RWPE2 (cell line): ENCODE results near the gene KRTAP9-1.

ENCODE experiments used
- ATAC-seq: fragments of 200-7000 bp; cut with Tn5 transposase; 3 replicates; pipeline ENCODE4 v1.9.1; 2021; ENCODE audit warnings: low read depth
- DNase-seq: peaks from one replicate; pipeline ENCODE4 v3.0.0-alpha.2; 2020; ENCODE audit warnings: low spot score
- H3K27ac ChIP-seq: fragments of 450-650 bp; 2 replicates; pipeline ENCODE4 v1.5.1; 2017; ENCODE audit warnings: mild to moderate bottlenecking; ENCODE audit not compliant: poor library complexity, severe bottlenecking
- H3K27me3 ChIP-seq: fragments of 250-450 bp; sonication (Bioruptor Pico); 2 replicates; pipeline ENCODE4 v1.5.1; 2021; ENCODE audit warnings: mild to moderate bottlenecking, moderate library complexity; ENCODE audit not compliant: insufficient read depth, poor library complexity, severe bottlenecking
- H3K36me3 ChIP-seq: fragments of 250-450 bp; sonication (Bioruptor Pico); 2 replicates; pipeline ENCODE4 v1.5.1; 2020; ENCODE audit warnings: low read depth, mild to moderate bottlenecking, moderate library complexity
- H3K4me1 ChIP-seq: fragments of 250-450 bp; sonication (Bioruptor Pico); 2 replicates; pipeline ENCODE4 v1.5.1; 2021; ENCODE audit warnings: mild to moderate bottlenecking, moderate library complexity; ENCODE audit not compliant: insufficient read depth, poor library complexity, severe bottlenecking
- H3K4me3 ChIP-seq: fragments of 250-450 bp; sonication (Bioruptor Pico); 2 replicates; pipeline ENCODE4 v1.5.1; 2021; ENCODE audit warnings: mild to moderate bottlenecking, moderate library complexity; ENCODE audit not compliant: severe bottlenecking
- H3K9me3 ChIP-seq: fragments of 250-450 bp; sonication (Bioruptor Pico); 2 replicates; pipeline ENCODE4 v1.5.1; 2021; ENCODE audit warnings: mild to moderate bottlenecking, moderate library complexity; ENCODE audit not compliant: severe bottlenecking
- TF ChIP-seq, protein P1 (sequence below): fragments of 450-650 bp; IDR thresholded peaks from one replicate; pipeline ENCODE4 v1.5.1; 2017; ENCODE audit warnings: mild to moderate bottlenecking, moderate library complexity; ENCODE audit not compliant: poor library complexity, severe bottlenecking

The KRTAP9-1 gene

DNA sequence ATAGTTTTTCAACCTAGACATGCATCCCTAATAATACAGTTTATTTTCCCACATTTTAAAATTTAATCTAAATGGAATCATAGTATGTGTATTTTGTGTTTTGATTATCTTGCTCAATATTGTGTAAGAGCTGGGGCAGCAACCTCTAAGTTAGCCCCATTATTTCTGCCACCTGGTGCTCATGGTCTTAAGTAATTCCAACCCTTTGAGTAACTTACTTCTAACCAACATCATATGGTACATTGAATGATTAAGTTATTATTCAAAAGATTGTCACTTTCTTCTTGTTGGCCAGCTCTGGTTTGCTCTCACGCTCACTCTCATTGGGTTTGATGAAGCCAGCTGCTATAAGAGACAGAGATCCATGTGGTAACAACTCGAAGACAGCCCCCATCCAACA lies 17.8 kb upstream of the KRTAP9-1 start:
- H3K36me3 ChIP-seq, result no peaks in the 10 kb centered on the region
- no peaks in the 10 kb centered on the region for H3K9me3 ChIP-seq
- H3K4me3 ChIP-seq, result no peak overlapping the region
- H3K27me3 ChIP-seq, result no peaks in the 10 kb centered on the region
- DNase-seq (no peak), ATAC-seq (no peak)
- H3K27ac ChIP-seq, result no peak overlapping the region
- no peaks in the 10 kb centered on the region for H3K4me1 ChIP-seq
- TF ChIP-seq, protein P1, sequence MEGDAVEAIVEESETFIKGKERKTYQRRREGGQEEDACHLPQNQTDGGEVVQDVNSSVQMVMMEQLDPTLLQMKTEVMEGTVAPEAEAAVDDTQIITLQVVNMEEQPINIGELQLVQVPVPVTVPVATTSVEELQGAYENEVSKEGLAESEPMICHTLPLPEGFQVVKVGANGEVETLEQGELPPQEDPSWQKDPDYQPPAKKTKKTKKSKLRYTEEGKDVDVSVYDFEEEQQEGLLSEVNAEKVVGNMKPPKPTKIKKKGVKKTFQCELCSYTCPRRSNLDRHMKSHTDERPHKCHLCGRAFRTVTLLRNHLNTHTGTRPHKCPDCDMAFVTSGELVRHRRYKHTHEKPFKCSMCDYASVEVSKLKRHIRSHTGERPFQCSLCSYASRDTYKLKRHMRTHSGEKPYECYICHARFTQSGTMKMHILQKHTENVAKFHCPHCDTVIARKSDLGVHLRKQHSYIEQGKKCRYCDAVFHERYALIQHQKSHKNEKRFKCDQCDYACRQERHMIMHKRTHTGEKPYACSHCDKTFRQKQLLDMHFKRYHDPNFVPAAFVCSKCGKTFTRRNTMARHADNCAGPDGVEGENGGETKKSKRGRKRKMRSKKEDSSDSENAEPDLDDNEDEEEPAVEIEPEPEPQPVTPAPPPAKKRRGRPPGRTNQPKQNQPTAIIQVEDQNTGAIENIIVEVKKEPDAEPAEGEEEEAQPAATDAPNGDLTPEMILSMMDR, result no peak

DNA sequence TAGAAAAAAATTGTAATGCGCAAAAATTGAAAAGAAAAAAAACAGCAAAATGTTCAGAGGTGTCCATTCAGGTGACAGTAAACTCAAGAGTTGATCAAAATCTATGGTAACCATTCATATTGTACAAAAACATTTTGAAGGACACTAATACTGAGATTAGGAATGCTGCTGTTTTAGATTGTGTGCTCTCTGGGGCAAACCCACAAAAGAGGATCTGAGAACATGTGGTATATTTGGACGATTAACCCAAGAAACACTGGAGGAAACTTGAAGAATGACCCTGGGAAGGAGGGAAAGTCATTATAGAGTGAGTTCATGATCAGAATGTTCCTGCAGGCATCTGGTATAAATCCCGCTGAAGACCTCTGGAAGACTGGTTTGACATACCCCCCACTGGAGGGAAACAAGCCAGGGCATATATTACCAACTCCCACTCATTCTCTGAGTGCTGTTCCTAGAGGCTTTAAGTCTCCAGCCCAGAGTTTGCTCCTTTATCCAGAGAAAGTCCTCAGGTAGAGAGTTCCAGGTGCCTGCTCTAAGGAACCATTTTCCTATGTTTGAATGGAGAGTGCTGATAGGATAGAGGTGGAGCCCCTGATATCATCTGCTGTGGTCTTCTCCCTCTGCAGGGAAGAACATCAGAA lies 12.8 kb upstream of the KRTAP9-1 start:
- Histone ChIP-seq H3K36me3 (no peaks in the 10 kb centered on the region), H3K27me3 (no peaks in the 10 kb centered on the region), H3K4me1 (no peaks in the 10 kb centered on the region), H3K4me3 (no peak overlapping the region), H3K9me3 (no peaks in the 10 kb centered on the region), H3K27ac (no peak overlapping the region)
- DNase-seq (no peak), ATAC-seq (no peak)
- TF ChIP-seq, protein P1, result no peak

- Histone ChIP-seq H3K36me3 (no peaks in the 10 kb centered on the region), H3K27ac (no peak within 1 kb of the TSS), H3K4me1 (no peaks in the 10 kb centered on the region), H3K9me3 (no peaks in the 10 kb centered on the region), H3K4me3 (no peak within 1 kb of the TSS), H3K27me3 (no peaks in the 10 kb centered on the region)
- ATAC-seq (no peak), DNase-seq (no peak)
- TF ChIP-seq, protein P1, result no peak
These were observed 11.9 kb upstream of the KRTAP9-1 start, which contains the start of gene KRTAP4-2 for GRCh38 chr17:41177727-41178271. Gene KRTAP4-2, minus strand, starts transcription at chr17:41178221. Its CDS starts 57 bp downstream, at chr17:41178164.

DNA sequence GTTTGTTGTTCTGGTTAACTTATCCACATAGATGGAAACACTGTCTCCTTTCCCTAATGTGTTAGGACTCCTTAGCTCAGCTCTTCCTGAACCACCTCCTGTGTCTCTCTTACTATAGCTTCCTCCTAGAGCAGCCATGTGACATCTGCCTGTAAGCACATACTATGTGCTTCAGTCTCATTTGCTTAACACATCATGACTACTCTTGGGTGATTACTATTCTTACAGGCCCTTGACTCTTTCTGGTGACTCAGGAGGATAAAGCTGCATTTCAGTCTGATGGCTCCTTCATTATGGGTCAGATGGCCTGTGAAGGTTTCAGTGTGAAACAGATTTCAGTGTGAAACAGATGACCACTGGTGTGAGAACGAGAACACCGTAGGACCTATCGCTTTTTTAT lies 11.3 kb upstream of the KRTAP9-1 start:
- Histone ChIP-seq H3K36me3 (no peaks in the 10 kb centered on the region), H3K4me1 (no peaks in the 10 kb centered on the region), H3K27me3 (no peaks in the 10 kb centered on the region), H3K4me3 (no peak overlapping the region), H3K27ac (no peak overlapping the region), H3K9me3 (no peaks in the 10 kb centered on the region)
- TF ChIP-seq, protein P1, result no peak
- ATAC-seq (no peak), DNase-seq (no peak)
